PC-3 (cell line): Measurements from ENCODE around the gene ASPSCR1. TPM values are rescaled to one million over a fixed set of nuclear protein-coding genes. Genes with fewer than 3 reads are reported as not detected.

Source experiments
- ATAC-seq: fragments of 200-7000 bp; cut with Tn5 transposase; 2 replicates; pipeline ENCODE4 v1.9.1; 2020; ENCODE audit warnings: mild to moderate bottlenecking, moderate library complexity
- BruUV-seq: library from RNA; stranded (reverse); fragments of 400-500 nt; replicated peaks from 2 replicates; lab custom pipeline; 2021; lab: Mats Ljungman, UMichigan
- CTCF ChIA-PET: fragments of 300-600 bp; sonication (Branson Sonifier 250); formaldehyde crosslinking; loops from one replicate; lab custom pipeline; 2022; ENCODE audit warnings: antibody characterized with exemption; lab: Charles Lee
- POLR2A ChIA-PET: fragments of 300-600 bp; sonication (Branson Sonifier 250); formaldehyde crosslinking; loops from one replicate; lab custom pipeline; 2022; ENCODE audit warnings: antibody characterized with exemption; ENCODE audit not compliant: unreplicated experiment; lab: Charles Lee
- DNase-seq: peaks from one replicate; pipeline ENCODE4 v3.0.0-alpha.2; 2015
- H2AFZ ChIP-seq: fragments of 300-600 bp; sonication (generic); 2 replicates; pipeline ENCODE4 v1.6.0; 2016; ENCODE audit warnings: antibody characterized with exemption, low read length
- H3F3A ChIP-seq: fragments of 300-600 bp; sonication (generic); one replicate; pipeline ENCODE4 v1.6.0; 2017; ENCODE audit warnings: antibody characterized with exemption, low read length, control low read depth, mild to moderate bottlenecking; ENCODE audit not compliant: unreplicated experiment
- H3K27ac ChIP-seq: fragments of 300-600 bp; sonication (generic); 2 replicates; pipeline ENCODE4 v1.5.1; 2016; ENCODE audit warnings: mild to moderate bottlenecking, low read length
- H3K27me3 ChIP-seq: fragments of 300-600 bp; sonication (generic); 2 replicates; pipeline ENCODE4 v1.6.1; 2016; ENCODE audit warnings: low read length, mixed read lengths
- H3K36me3 ChIP-seq: fragments of 300-600 bp; sonication (generic); 2 replicates; pipeline ENCODE4 v1.6.1; 2016; ENCODE audit warnings: low read depth, mixed run types, low read length, mixed read lengths
- H3K4me1 ChIP-seq: fragments of 300-600 bp; sonication (generic); 2 replicates; pipeline ENCODE4 v1.5.1; 2016; ENCODE audit warnings: low read length; ENCODE audit not compliant: insufficient read depth
- H3K4me2 ChIP-seq: fragments of 300-600 bp; sonication (generic); 2 replicates; pipeline ENCODE4 v1.6.0; 2016; ENCODE audit warnings: low read length
- H3K4me3 ChIP-seq: fragments of 300-600 bp; sonication (generic); 2 replicates; pipeline ENCODE4 v1.5.1; 2016; ENCODE audit warnings: mild to moderate bottlenecking, low read length, mixed read lengths
- H3K79me2 ChIP-seq: fragments of 300-600 bp; sonication (generic); 2 replicates; pipeline ENCODE4 v1.6.1; 2017; ENCODE audit warnings: low read length, mixed read lengths
- H3K9ac ChIP-seq: fragments of 300-600 bp; sonication (generic); 2 replicates; pipeline ENCODE4 v1.6.0; 2016; ENCODE audit warnings: mild to moderate bottlenecking, low read length
- H3K9me2 ChIP-seq: fragments of 300-600 bp; sonication (generic); replicated peaks from 2 replicates; pipeline ENCODE4 v1.6.1; 2016; ENCODE audit warnings: mixed run types, low read length, mixed read lengths
- H3K9me3 ChIP-seq: fragments of 300-600 bp; sonication (generic); 2 replicates; pipeline ENCODE4 v1.6.1; 2016; ENCODE audit warnings: low read length, mixed read lengths
- H4K20me1 ChIP-seq: fragments of 300-600 bp; sonication (generic); 2 replicates; pipeline ENCODE4 v1.6.1; 2016; ENCODE audit warnings: low read length, mixed read lengths
- CTCF ChIP-seq: fragments of 300-600 bp; sonication (generic); conservative IDR thresholded peaks from 2 replicates; pipeline ENCODE4 v1.5.1; 2017; ENCODE audit warnings: antibody characterized with exemption, low read depth, mild to moderate bottlenecking, low read length
- EZH2 ChIP-seq: fragments of 300-600 bp; sonication (generic); IDR thresholded peaks from one replicate; pipeline ENCODE4 v1.6.1; 2017; ENCODE audit warnings: antibody characterized with exemption, mild to moderate bottlenecking, low read length; ENCODE audit not compliant: unreplicated experiment
- EZH2phosphoT487 ChIP-seq: fragments of 300-600 bp; sonication (generic); IDR thresholded peaks from 2 replicates; pipeline ENCODE4 v1.6.1; 2018; ENCODE audit warnings: mild to moderate bottlenecking, antibody characterized with exemption, low read length, borderline replicate concordance
- intact Hi-C: fragments of 100-400 bp; cut with micrococcal nuclease; formaldehyde crosslinking; loops from 2 replicates; pipeline ENCODE4 v1.9.0; 2023
- total RNA-seq: library from RNA; depleted of rRNA; stranded (reverse); fragments of >200 nt; gene quantifications from 2 replicates; pipeline ENCODE4 v1.2.3, GENCODE V29; 2014

The ASPSCR1 gene
- total RNA-seq, 1 experiment from 2014 or later = 31.5 TPM

- no peak overlapping the region for H3K9ac ChIP-seq
- intact Hi-C loops = no loop called here
- peak overlapping the region; percentile 82 for H3K4me2 ChIP-seq
- H3K27me3 ChIP-seq = no peaks in the 10 kb centered on the region
- DNase-seq (peak; percentile 57), ATAC-seq (peak; percentile 47)
- H2AFZ ChIP-seq = no peak overlapping the region
- POLR2A ChIA-PET = interaction anchor here (0.6 kb wide), 1 partner anchor 264 kb away, joined by 5 read pairs; no protein-coding TSS in a partner anchor
- BruUV-seq = no TSS peak
- no peak for TF ChIP-seq CTCF
- H3K4me3 ChIP-seq = peak overlapping the region; percentile 63
- CTCF ChIA-PET = no interaction called here
- peaks cover 8% of the 10 kb centered on the region; the same call in 1 of the 2 replicates for H4K20me1 ChIP-seq
- no peaks in the 10 kb centered on the region for H3K36me3 ChIP-seq
- no peaks in the 10 kb centered on the region for H3K9me3 ChIP-seq
- no peaks in the 10 kb centered on the region for H3F3A ChIP-seq
- peaks cover 17% of the 10 kb centered on the region for H3K79me2 ChIP-seq
- H3K27ac ChIP-seq = no peak overlapping the region
- H3K4me1 ChIP-seq = peaks cover 25% of the 10 kb centered on the region
- H3K9me2 ChIP-seq = no peaks in the 10 kb centered on the region
These were observed 54.6 kb downstream of the ASPSCR1 start for GRCh38 chr17:82031885-82032627.

GRCh38 chr17:82033359-82034085, 56.1 kb downstream of the ASPSCR1 start:
- no peaks in the 10 kb centered on the region for H3K36me3 ChIP-seq
- H2AFZ ChIP-seq = no peak overlapping the region
- no peaks in the 10 kb centered on the region for H3K9me2 ChIP-seq
- ChIA-PET POLR2A (no interaction called here), CTCF (no interaction called here)
- DNase-seq (no peak), ATAC-seq (no peak)
- H3K9me3 ChIP-seq = no peaks in the 10 kb centered on the region
- no peak overlapping the region for H3K4me3 ChIP-seq
- H3K9ac ChIP-seq = no peak overlapping the region
- H3K27ac ChIP-seq = no peak overlapping the region
- no peaks in the 10 kb centered on the region for H3K27me3 ChIP-seq
- H3K79me2 ChIP-seq = peaks cover 17% of the 10 kb centered on the region
- TF ChIP-seq EZH2phosphoT487 (no peak), EZH2 (no peak), CTCF (no peak)
- peaks cover 8% of the 10 kb centered on the region; the same call in 1 of the 2 replicates for H4K20me1 ChIP-seq
- no peaks in the 10 kb centered on the region for H3F3A ChIP-seq
- no TSS peak for BruUV-seq
- no peak overlapping the region for H3K4me2 ChIP-seq
- H3K4me1 ChIP-seq = peaks cover 29% of the 10 kb centered on the region
- intact Hi-C loops = no loop called here
